GM23338 (cell line): ENCODE measurements around the gene SLC38A10. TPM values are rescaled to one million over a fixed set of nuclear protein-coding genes. Genes with fewer than 3 reads are reported as not detected.

Experiments used
- ATAC-seq: fragments of 200-7000 bp; cut with Tn5 transposase; 3 replicates; pipeline ENCODE4 v1.9.1; 2020
- DNase-seq: peaks from one replicate; pipeline ENCODE4 v3.0.0-alpha.2; 2015; ENCODE audit warnings: low spot score
- H2AFZ ChIP-seq: fragments of 200-600 bp; sonication (generic); 2 replicates; pipeline ENCODE4 v1.8.0; 2016; ENCODE audit warnings: antibody characterized with exemption, mild to moderate bottlenecking, moderate library complexity
- H3F3A ChIP-seq: fragments of 200-600 bp; sonication (generic); replicated peaks from 2 replicates; pipeline ENCODE4 v1.8.0; 2017; ENCODE audit warnings: antibody characterized with exemption, mixed run types, low read depth
- H3K27ac ChIP-seq: fragments of 200-600 bp; sonication (generic); 2 replicates; pipeline ENCODE4 v1.6.1; 2016; ENCODE audit warnings: low read depth
- H3K27me3 ChIP-seq: fragments of 200-600 bp; sonication (generic); 2 replicates; pipeline ENCODE4 v1.8.0; 2016; ENCODE audit warnings: mild to moderate bottlenecking, mixed run types, moderate library complexity; ENCODE audit not compliant: insufficient read depth
- H3K36me3 ChIP-seq: fragments of 200-600 bp; sonication (generic); 2 replicates; pipeline ENCODE4 v1.8.0; 2016; ENCODE audit warnings: mild to moderate bottlenecking; ENCODE audit not compliant: insufficient read depth
- H3K4me1 ChIP-seq: fragments of 200-600 bp; sonication (generic); 2 replicates; pipeline ENCODE4 v1.8.0; 2016; ENCODE audit warnings: mild to moderate bottlenecking, moderate library complexity; ENCODE audit not compliant: insufficient read depth
- H3K4me2 ChIP-seq: fragments of 200-600 bp; sonication (generic); 2 replicates; pipeline ENCODE4 v1.7.1; 2017; ENCODE audit warnings: mixed run types
- H3K4me3 ChIP-seq: fragments of 200-600 bp; sonication (generic); 2 replicates; pipeline ENCODE4 v1.6.1; 2016; ENCODE audit warnings: mixed run types
- H3K79me2 ChIP-seq: fragments of 200-600 bp; sonication (generic); replicated peaks from 2 replicates; pipeline ENCODE4 v1.8.0; 2017; ENCODE audit warnings: mild to moderate bottlenecking; ENCODE audit not compliant: insufficient read depth
- H3K9me2 ChIP-seq: fragments of 200-600 bp; sonication (generic); 2 replicates; pipeline ENCODE4 v1.8.0; 2017; ENCODE audit not compliant: insufficient read depth
- H4K20me1 ChIP-seq: fragments of 200-600 bp; sonication (generic); replicated peaks from 2 replicates; pipeline ENCODE4 v1.8.0; 2017; ENCODE audit warnings: mild to moderate bottlenecking; ENCODE audit not compliant: insufficient read depth
- H3K27ac Mint-ChIP-seq: 2 replicates; pipeline ENCODE4 v1.8.0; 2020; ENCODE audit warnings: inconsistent platforms, mild to moderate bottlenecking, moderate library complexity, mixed read lengths
- H3K27me3 Mint-ChIP-seq: 3 replicates; pipeline ENCODE4 v1.8.0; 2022; ENCODE audit warnings: low read depth, mild to moderate bottlenecking, moderate library complexity, mixed read lengths, inconsistent platforms; ENCODE audit not compliant: insufficient read depth, poor library complexity
- H3K36me3 Mint-ChIP-seq: 3 replicates; pipeline ENCODE4 v1.8.0; 2021; ENCODE audit warnings: low read depth, mild to moderate bottlenecking, inconsistent platforms, moderate library complexity, mixed read lengths
- H3K4me1 Mint-ChIP-seq: 3 replicates; pipeline ENCODE4 v1.8.0; 2020; ENCODE audit warnings: mild to moderate bottlenecking, inconsistent platforms, mixed read lengths
- H3K4me3 Mint-ChIP-seq: 3 replicates; pipeline ENCODE4 v1.8.0; 2021; ENCODE audit warnings: moderate library complexity, mild to moderate bottlenecking, inconsistent platforms, mixed read lengths
- H3K9me3 Mint-ChIP-seq: 3 replicates; pipeline ENCODE4 v1.8.0; 2020; ENCODE audit warnings: moderate library complexity, mild to moderate bottlenecking, inconsistent platforms, mixed read lengths
- CREB1 ChIP-seq: fragments of 250-450 bp; sonication (Bioruptor Pico); IDR thresholded peaks from 2 replicates; pipeline ENCODE4 v1.5.0; 2020; ENCODE audit warnings: low read depth, mild to moderate bottlenecking, moderate library complexity
- EZH2 ChIP-seq: fragments of 200-600 bp; sonication (generic); IDR thresholded peaks from one replicate; pipeline ENCODE4 v1.8.0; 2017; ENCODE audit warnings: antibody characterized with exemption, mild to moderate bottlenecking, low read depth; ENCODE audit not compliant: unreplicated experiment
- EZH2phosphoT487 ChIP-seq: fragments of 200-600 bp; sonication (generic); IDR thresholded peaks from one replicate; pipeline ENCODE4 v1.8.1; 2018; ENCODE audit warnings: antibody characterized with exemption; ENCODE audit not compliant: unreplicated experiment
- JUNB ChIP-seq: IDR thresholded peaks from one replicate; pipeline ENCODE4 v1.6.1; 2016; ENCODE audit warnings: antibody characterized with exemption; ENCODE audit not compliant: unreplicated experiment
- NANOG ChIP-seq: IDR thresholded peaks from 2 replicates; pipeline ENCODE4 v1.6.1; 2016; ENCODE audit warnings: antibody characterized with exemption, borderline replicate concordance
- POLR2AphosphoS5 ChIP-seq: IDR thresholded peaks from 2 replicates; pipeline ENCODE4 v1.6.1; 2016; ENCODE audit warnings: antibody characterized with exemption, low read depth
- STAT1 ChIP-seq: IDR thresholded peaks from one replicate; pipeline ENCODE4 v1.6.1; 2016; ENCODE audit warnings: antibody characterized with exemption; ENCODE audit not compliant: unreplicated experiment
- ZNF114 ChIP-seq: fragments of 250-450 bp; sonication (Bioruptor Pico); IDR thresholded peaks from 2 replicates; pipeline ENCODE4 v1.5.0; 2020; ENCODE audit warnings: mild to moderate bottlenecking, moderate library complexity
- ZNF331 ChIP-seq: fragments of 250-450 bp; sonication (Bioruptor Pico); IDR thresholded peaks from 2 replicates; pipeline ENCODE4 v1.5.0; 2020; ENCODE audit warnings: low read depth, mild to moderate bottlenecking, moderate library complexity
- polyA plus RNA-seq: library from polyadenylated mRNA; unstranded; fragments of >200 nt; fragmentation: Nextera tagmentation; extraction: Ambion mirVana; gene quantifications from 2 replicates; pipeline ENCODE4 v1.2.1, GENCODE V29; 2016
- total RNA-seq: library from RNA; depleted of rRNA; stranded (reverse); fragments of >200 nt; shearing (Covaris generic); gene quantifications from 2 replicates; pipeline ENCODE4 v1.2.3, GENCODE V29; 2014
- TF ChIP-seq, protein P1 (sequence below): IDR thresholded peaks from 2 replicates; pipeline ENCODE4 v1.6.1; 2016; ENCODE audit warnings: antibody characterized with exemption
- TF ChIP-seq, protein P2 (sequence below): fragments of 250-450 bp; sonication (Bioruptor Pico); IDR thresholded peaks from 2 replicates; pipeline ENCODE4 v1.5.0; 2020; ENCODE audit warnings: mild to moderate bottlenecking, moderate library complexity
- TF ChIP-seq, protein P3 (sequence below), 2 experiments: fragments of 200-600 bp in 1 of 2; sonication (generic) in 1 of 2; conservative IDR thresholded peaks; 2 replicates each; pipeline versions ENCODE4 v1.5.1 to v1.6.1; 2016 to 2017; ENCODE audit warnings: antibody characterized with exemption in 2 of 2, low read depth in 2 of 2, mild to moderate bottlenecking in 2 of 2, moderate library complexity in 1 of 2
- TF ChIP-seq, protein P4 (sequence below): IDR thresholded peaks from one replicate; pipeline ENCODE4 v1.6.1; 2018; ENCODE audit warnings: antibody characterized with exemption; ENCODE audit not compliant: unreplicated experiment

Gene SLC38A10
- total and polyA plus RNA-seq, 2 experiments from 2014 or later, result 17.1 to 55.8 TPM

DNA sequence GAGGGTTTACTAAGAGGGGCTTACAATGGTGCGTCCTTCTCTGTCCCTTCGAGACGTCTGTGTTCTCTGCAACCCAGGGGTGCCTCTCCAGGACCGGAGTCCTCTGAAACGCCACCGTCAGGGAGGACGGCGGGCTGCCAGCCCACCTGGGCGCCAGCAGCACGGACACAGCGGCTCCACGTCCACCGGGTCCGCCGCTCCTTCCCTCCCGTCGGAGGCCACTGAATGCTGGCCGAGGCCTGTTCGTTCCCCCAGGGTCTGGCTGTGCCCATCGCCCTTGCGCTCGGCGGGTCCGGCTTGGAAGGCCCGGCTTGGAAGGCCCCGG lies 56.7 kb downstream of the SLC38A10 start:
- peaks cover 25% of the 10 kb centered on the region for H3K4me1 Mint-ChIP-seq
- Histone ChIP-seq H3K4me1 (no peaks in the 10 kb centered on the region; the same call in 1 of the 2 replicates), H3K79me2 (peaks cover 17% of the 10 kb centered on the region), H2AFZ (no peak overlapping the region), H3K4me3 (peak overlapping the region; percentile 96), H3K27me3 (no peaks in the 10 kb centered on the region), H3K9me2 (no peaks in the 10 kb centered on the region), H4K20me1 (no peaks in the 10 kb centered on the region; the same call in 1 of the 2 replicates), H3K27ac (no peak overlapping the region), H3K36me3 (no peaks in the 10 kb centered on the region), H3K4me2 (peak overlapping the region; percentile 92), H3F3A (peaks cover 11% of the 10 kb centered on the region; the same call in 1 of the 2 replicates)
- DNase-seq, result no peak
- H3K4me3 Mint-ChIP-seq, result peak overlapping the region; percentile 76; the same call in 2 of the 3 replicates
- ATAC-seq, result no peak
- no peak overlapping the region for H3K27ac Mint-ChIP-seq
- TF ChIP-seq, protein P1, sequence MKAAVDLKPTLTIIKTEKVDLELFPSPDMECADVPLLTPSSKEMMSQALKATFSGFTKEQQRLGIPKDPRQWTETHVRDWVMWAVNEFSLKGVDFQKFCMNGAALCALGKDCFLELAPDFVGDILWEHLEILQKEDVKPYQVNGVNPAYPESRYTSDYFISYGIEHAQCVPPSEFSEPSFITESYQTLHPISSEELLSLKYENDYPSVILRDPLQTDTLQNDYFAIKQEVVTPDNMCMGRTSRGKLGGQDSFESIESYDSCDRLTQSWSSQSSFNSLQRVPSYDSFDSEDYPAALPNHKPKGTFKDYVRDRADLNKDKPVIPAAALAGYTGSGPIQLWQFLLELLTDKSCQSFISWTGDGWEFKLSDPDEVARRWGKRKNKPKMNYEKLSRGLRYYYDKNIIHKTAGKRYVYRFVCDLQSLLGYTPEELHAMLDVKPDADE, result no peak
- TF ChIP-seq, protein P2, sequence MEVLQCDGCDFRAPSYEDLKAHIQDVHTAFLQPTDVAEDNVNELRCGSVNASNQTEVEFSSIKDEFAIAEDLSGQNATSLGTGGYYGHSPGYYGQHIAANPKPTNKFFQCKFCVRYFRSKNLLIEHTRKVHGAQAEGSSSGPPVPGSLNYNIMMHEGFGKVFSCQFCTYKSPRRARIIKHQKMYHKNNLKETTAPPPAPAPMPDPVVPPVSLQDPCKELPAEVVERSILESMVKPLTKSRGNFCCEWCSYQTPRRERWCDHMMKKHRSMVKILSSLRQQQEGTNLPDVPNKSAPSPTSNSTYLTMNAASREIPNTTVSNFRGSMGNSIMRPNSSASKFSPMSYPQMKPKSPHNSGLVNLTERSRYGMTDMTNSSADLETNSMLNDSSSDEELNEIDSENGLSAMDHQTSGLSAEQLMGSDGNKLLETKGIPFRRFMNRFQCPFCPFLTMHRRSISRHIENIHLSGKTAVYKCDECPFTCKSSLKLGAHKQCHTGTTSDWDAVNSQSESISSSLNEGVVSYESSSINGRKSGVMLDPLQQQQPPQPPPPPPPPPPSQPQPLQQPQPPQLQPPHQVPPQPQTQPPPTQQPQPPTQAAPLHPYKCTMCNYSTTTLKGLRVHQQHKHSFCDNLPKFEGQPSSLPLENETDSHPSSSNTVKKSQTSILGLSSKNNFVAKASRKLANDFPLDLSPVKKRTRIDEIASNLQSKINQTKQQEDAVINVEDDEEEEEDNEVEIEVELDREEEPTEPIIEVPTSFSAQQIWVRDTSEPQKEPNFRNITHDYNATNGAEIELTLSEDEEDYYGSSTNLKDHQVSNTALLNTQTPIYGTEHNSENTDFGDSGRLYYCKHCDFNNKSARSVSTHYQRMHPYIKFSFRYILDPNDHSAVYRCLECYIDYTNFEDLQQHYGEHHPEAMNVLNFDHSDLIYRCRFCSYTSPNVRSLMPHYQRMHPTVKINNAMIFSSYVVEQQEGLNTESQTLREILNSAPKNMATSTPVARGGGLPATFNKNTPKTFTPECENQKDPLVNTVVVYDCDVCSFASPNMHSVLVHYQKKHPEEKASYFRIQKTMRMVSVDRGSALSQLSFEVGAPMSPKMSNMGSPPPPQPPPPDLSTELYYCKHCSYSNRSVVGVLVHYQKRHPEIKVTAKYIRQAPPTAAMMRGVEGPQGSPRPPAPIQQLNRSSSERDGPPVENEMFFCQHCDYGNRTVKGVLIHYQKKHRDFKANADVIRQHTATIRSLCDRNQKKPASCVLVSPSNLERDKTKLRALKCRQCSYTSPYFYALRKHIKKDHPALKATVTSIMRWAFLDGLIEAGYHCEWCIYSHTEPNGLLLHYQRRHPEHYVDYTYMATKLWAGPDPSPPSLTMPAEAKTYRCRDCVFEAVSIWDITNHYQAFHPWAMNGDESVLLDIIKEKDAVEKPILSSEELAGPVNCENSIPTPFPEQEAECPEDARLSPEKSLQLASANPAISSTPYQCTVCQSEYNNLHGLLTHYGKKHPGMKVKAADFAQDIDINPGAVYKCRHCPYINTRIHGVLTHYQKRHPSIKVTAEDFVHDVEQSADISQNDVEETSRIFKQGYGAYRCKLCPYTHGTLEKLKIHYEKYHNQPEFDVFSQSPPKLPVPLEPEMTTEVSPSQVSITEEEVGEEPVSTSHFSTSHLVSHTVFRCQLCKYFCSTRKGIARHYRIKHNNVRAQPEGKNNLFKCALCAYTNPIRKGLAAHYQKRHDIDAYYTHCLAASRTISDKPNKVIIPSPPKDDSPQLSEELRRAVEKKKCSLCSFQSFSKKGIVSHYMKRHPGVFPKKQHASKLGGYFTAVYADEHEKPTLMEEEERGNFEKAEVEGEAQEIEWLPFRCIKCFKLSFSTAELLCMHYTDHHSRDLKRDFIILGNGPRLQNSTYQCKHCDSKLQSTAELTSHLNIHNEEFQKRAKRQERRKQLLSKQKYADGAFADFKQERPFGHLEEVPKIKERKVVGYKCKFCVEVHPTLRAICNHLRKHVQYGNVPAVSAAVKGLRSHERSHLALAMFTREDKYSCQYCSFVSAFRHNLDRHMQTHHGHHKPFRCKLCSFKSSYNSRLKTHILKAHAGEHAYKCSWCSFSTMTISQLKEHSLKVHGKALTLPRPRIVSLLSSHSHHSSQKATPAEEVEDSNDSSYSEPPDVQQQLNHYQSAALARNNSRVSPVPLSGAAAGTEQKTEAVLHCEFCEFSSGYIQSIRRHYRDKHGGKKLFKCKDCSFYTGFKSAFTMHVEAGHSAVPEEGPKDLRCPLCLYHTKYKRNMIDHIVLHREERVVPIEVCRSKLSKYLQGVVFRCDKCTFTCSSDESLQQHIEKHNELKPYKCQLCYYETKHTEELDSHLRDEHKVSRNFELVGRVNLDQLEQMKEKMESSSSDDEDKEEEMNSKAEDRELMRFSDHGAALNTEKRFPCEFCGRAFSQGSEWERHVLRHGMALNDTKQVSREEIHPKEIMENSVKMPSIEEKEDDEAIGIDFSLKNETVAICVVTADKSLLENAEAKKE (CRISPR knock-in tag), result no peak
- TF ChIP-seq EZH2, result no peak
- TF ChIP-seq, protein P3, sequence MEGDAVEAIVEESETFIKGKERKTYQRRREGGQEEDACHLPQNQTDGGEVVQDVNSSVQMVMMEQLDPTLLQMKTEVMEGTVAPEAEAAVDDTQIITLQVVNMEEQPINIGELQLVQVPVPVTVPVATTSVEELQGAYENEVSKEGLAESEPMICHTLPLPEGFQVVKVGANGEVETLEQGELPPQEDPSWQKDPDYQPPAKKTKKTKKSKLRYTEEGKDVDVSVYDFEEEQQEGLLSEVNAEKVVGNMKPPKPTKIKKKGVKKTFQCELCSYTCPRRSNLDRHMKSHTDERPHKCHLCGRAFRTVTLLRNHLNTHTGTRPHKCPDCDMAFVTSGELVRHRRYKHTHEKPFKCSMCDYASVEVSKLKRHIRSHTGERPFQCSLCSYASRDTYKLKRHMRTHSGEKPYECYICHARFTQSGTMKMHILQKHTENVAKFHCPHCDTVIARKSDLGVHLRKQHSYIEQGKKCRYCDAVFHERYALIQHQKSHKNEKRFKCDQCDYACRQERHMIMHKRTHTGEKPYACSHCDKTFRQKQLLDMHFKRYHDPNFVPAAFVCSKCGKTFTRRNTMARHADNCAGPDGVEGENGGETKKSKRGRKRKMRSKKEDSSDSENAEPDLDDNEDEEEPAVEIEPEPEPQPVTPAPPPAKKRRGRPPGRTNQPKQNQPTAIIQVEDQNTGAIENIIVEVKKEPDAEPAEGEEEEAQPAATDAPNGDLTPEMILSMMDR (conservative IDR thresholded peaks at IDR 0.05; ENCODE audit: low read depth in 2 of 2), result no peak
- no peak for TF ChIP-seq ZNF331 (CRISPR knock-in tag)
- no peak for TF ChIP-seq POLR2AphosphoS5
- TF ChIP-seq ZNF114 (CRISPR knock-in tag), result no peak
- no peak for TF ChIP-seq JUNB
- no peak for TF ChIP-seq EZH2phosphoT487
- no peak for TF ChIP-seq CREB1 (CRISPR knock-in tag)
- TF ChIP-seq NANOG, result no peak
- TF ChIP-seq, protein P4, sequence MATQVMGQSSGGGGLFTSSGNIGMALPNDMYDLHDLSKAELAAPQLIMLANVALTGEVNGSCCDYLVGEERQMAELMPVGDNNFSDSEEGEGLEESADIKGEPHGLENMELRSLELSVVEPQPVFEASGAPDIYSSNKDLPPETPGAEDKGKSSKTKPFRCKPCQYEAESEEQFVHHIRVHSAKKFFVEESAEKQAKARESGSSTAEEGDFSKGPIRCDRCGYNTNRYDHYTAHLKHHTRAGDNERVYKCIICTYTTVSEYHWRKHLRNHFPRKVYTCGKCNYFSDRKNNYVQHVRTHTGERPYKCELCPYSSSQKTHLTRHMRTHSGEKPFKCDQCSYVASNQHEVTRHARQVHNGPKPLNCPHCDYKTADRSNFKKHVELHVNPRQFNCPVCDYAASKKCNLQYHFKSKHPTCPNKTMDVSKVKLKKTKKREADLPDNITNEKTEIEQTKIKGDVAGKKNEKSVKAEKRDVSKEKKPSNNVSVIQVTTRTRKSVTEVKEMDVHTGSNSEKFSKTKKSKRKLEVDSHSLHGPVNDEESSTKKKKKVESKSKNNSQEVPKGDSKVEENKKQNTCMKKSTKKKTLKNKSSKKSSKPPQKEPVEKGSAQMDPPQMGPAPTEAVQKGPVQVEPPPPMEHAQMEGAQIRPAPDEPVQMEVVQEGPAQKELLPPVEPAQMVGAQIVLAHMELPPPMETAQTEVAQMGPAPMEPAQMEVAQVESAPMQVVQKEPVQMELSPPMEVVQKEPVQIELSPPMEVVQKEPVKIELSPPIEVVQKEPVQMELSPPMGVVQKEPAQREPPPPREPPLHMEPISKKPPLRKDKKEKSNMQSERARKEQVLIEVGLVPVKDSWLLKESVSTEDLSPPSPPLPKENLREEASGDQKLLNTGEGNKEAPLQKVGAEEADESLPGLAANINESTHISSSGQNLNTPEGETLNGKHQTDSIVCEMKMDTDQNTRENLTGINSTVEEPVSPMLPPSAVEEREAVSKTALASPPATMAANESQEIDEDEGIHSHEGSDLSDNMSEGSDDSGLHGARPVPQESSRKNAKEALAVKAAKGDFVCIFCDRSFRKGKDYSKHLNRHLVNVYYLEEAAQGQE, result no peak
- no peak for TF ChIP-seq STAT1
- no peaks in the 10 kb centered on the region; the same call in 2 of the 3 replicates for H3K9me3 Mint-ChIP-seq
- H3K36me3 Mint-ChIP-seq, result peaks cover 18% of the 10 kb centered on the region
- H3K27me3 Mint-ChIP-seq, result peaks cover 16% of the 10 kb centered on the region
